PC-9 (cell line): Measurements from ENCODE around the gene MST1.

ENCODE experiments used
- CTCF ChIP-seq: fragments of 200-600 bp; sonication (generic); conservative IDR thresholded peaks from 2 replicates; pipeline ENCODE4 v1.6.1; 2017; ENCODE audit warnings: mixed run types, antibody characterized with exemption, mild to moderate bottlenecking, moderate library complexity
- EZH2 ChIP-seq: fragments of 200-600 bp; sonication (generic); IDR thresholded peaks from 2 replicates; pipeline ENCODE4 v1.8.0; 2017; ENCODE audit warnings: antibody characterized with exemption, low read depth

GRCh38 chr3:49652218-49652902, 36.9 kb downstream of the MST1 start:
- no peak for TF ChIP-seq CTCF
- TF ChIP-seq EZH2: no peak
